Subcutaneous abdominal adipose tissue (tissue), 5 donors: Measurements from ENCODE around the gene BACE1.
"Not testable (repeated sequence)": the region's sequence is repeated elsewhere in the genome, so short reads cannot be mapped to it uniquely, and the experiment has no call there.

Source experiments
- H3K27ac ChIP-seq: one replicate; pipeline ENCODE4 v1.7.0; 2013; ENCODE audit warnings: low read depth, mild to moderate bottlenecking, inconsistent platforms, low read length, moderate library complexity
- H3K27me3 ChIP-seq, 5 donors: one replicate each; pipeline ENCODE4 v1.7.0; 2013; ENCODE audit warnings: low read length in 5 of 5, inconsistent platforms in 1 of 5; ENCODE audit not compliant: control insufficient read depth in 5 of 5, insufficient read depth in 4 of 5
- H3K36me3 ChIP-seq, 5 donors: one replicate each; pipeline ENCODE4 v1.7.0; 2013; ENCODE audit warnings: low read length in 5 of 5; ENCODE audit not compliant: control insufficient read depth in 5 of 5, insufficient read depth in 5 of 5
- H3K4me1 ChIP-seq, 5 donors: one replicate each; pipeline ENCODE4 v1.7.0; 2013; ENCODE audit warnings: low read length in 5 of 5, mild to moderate bottlenecking in 3 of 5, moderate library complexity in 1 of 5; ENCODE audit not compliant: control insufficient read depth in 5 of 5, insufficient read depth in 5 of 5
- H3K4me3 ChIP-seq, 5 donors: one replicate each; pipeline ENCODE4 v1.7.0; 2013; ENCODE audit warnings: low read length in 5 of 5, low read depth in 1 of 5
- H3K9ac ChIP-seq, 5 donors: one replicate each; pipeline ENCODE4 v1.7.0; 2013; ENCODE audit warnings: low read length in 5 of 5, mild to moderate bottlenecking in 4 of 5, moderate library complexity in 3 of 5
- H3K9me3 ChIP-seq, 5 donors: one replicate each; pipeline ENCODE4 v1.7.0; 2013; ENCODE audit warnings: low read length in 5 of 5; ENCODE audit not compliant: control insufficient read depth in 5 of 5
- donor health status: healthy.
- donor health status: healthy.
- donor health status: healthy.
- donor health status: healthy.
- donor health status: healthy.

BACE1 gene

GRCh38 chr11:117328375-117329010 lies 12.4 kb upstream of the BACE1 start:
- peak overlapping the region; percentile 77 to 87 (median 85) for H3K9ac ChIP-seq
- H3K9me3 ChIP-seq, result no peaks in the 10 kb centered on the region
- peak overlapping the region; percentile 84 to 89 (median 88) for H3K4me3 ChIP-seq

GRCh38 chr11:117327567-117328374 lies 11.7 kb upstream of the BACE1 start, which contains the start of gene CEP164:
TSS of gene CEP164 (plus strand) at chr11:117327854. CDS start at chr11:117338587, 10,733 bp downstream.
- Histone ChIP-seq H3K9ac (peak within 1 kb of the TSS; percentile 77 to 87 (median 85)), H3K36me3 (no peaks in the 10 kb centered on the region), H3K9me3 (no peaks in the 10 kb centered on the region), H3K4me3 (peak within 1 kb of the TSS; percentile 84 to 89 (median 88)), H3K4me1 (peaks cover 4 to 13% (median 12%) of the 10 kb centered on the region in 5 donors), H3K27ac (peak within 1 kb of the TSS; percentile 86), H3K27me3 (no peaks in the 10 kb centered on the region)

More at GRCh38 chr11:117328375-117329010, 12.4 kb upstream of the BACE1 start:
- no peaks in the 10 kb centered on the region for H3K27me3 ChIP-seq
- no peaks in the 10 kb centered on the region for H3K36me3 ChIP-seq
- H3K4me1 ChIP-seq, result peaks cover 4 to 13% (median 12%) of the 10 kb centered on the region in 5 donors
- peak overlapping the region; percentile 86 for H3K27ac ChIP-seq

GRCh38 chr11:117327255-117327566 lies 11.2 kb upstream of the BACE1 start:
- H3K9me3 ChIP-seq, H3K27ac ChIP-seq, H3K36me3 ChIP-seq, H3K27me3 ChIP-seq: not testable (repeated sequence)
- H3K9ac ChIP-seq, result peak overlapping the region in 1 of 5 donors; percentile 86
- H3K4me3 ChIP-seq, result peak overlapping the region; percentile 50 to 89 (median 88)
- H3K4me1 ChIP-seq, result peaks cover 4 to 13% (median 12%) of the 10 kb centered on the region in 5 donors

- Histone ChIP-seq H3K27me3 (no peaks in the 10 kb centered on the region), H3K4me1 (peaks cover 8 to 24% (median 22%) of the 10 kb centered on the region in 5 donors), H3K9ac (no peak overlapping the region), H3K4me3 (no peak overlapping the region), H3K27ac (no peak overlapping the region), H3K9me3 (no peaks in the 10 kb centered on the region), H3K36me3 (no peaks in the 10 kb centered on the region)
Measured at GRCh38 chr11:117319214-117319840, 3.3 kb upstream of the BACE1 start.

- Histone ChIP-seq H3K4me1 (peaks cover 10 to 28% (median 25%) of the 10 kb centered on the region in 5 donors), H3K9me3 (no peaks in the 10 kb centered on the region), H3K36me3 (no peaks in the 10 kb centered on the region), H3K27me3 (no peaks in the 10 kb centered on the region), H3K4me3 (no peak overlapping the region), H3K27ac (no peak overlapping the region), H3K9ac (no peak overlapping the region)
Measured at GRCh38 chr11:117318738-117319137, 2.7 kb upstream of the BACE1 start.

- Histone ChIP-seq H3K4me1 (peaks cover 10 to 28% (median 25%) of the 10 kb centered on the region in 5 donors), H3K4me3 (peak overlapping the region; percentile 79 to 91 (median 87)), H3K27me3 (no peaks in the 10 kb centered on the region), H3K9me3 (no peaks in the 10 kb centered on the region), H3K36me3 (no peaks in the 10 kb centered on the region), H3K27ac (no peak overlapping the region), H3K9ac (peak overlapping the region; percentile 68 to 92 (median 87))
Measured at GRCh38 chr11:117315285-117316196, 515 bp downstream of the BACE1 start.

- H3K4me1 ChIP-seq, result peaks cover 10 to 28% (median 25%) of the 10 kb centered on the region in 5 donors
- no peaks in the 10 kb centered on the region for H3K27me3 ChIP-seq
- no peaks in the 10 kb centered on the region for H3K36me3 ChIP-seq
- H3K4me3 ChIP-seq, result peak overlapping the region; percentile 59 to 89 (median 85)
- H3K27ac ChIP-seq, result no peak overlapping the region
- H3K9ac ChIP-seq, result peak overlapping the region; percentile 68 to 92 (median 87)
- H3K9me3 ChIP-seq, result no peaks in the 10 kb centered on the region
Measured at GRCh38 chr11:117314840-117315239, 1.2 kb downstream of the BACE1 start.

GRCh38 chr11:117313828-117314768 lies 2.0 kb downstream of the BACE1 start:
- Histone ChIP-seq H3K4me1 (peaks cover 10 to 28% (median 25%) of the 10 kb centered on the region in 5 donors), H3K9me3 (no peaks in the 10 kb centered on the region), H3K4me3 (peak overlapping the region in 1 of 5 donors; percentile 85), H3K27ac (no peak overlapping the region), H3K36me3 (peaks cover 0 to 3% (median 0%) of the 10 kb centered on the region in 5 donors), H3K27me3 (no peaks in the 10 kb centered on the region), H3K9ac (peak overlapping the region in 1 of 5 donors; percentile 16)
